Cardiac muscle cell (in vitro differentiated cells and primary cell): ENCODE data around the gene OTUB2. TPM values are rescaled to one million over a fixed set of nuclear protein-coding genes. Genes with fewer than 3 reads are reported as not detected.

Experiments used
- DNase-seq, 2 donors: peaks; one replicate each; pipeline versions ENCODE4 v3.0.0 to v3.0.0-alpha.2; 2010 to 2017; ENCODE audit warnings: low read depth in 1 of 2, low spot score in 1 of 2
- H3K27ac ChIP-seq: fragments of 200-600 bp; sonication (generic); 2 replicates; pipeline ENCODE4 v1.5.1; 2016
- H3K27me3 ChIP-seq: fragments of 200-600 bp; sonication (generic); 2 replicates; pipeline ENCODE4 v1.6.0; 2016; ENCODE audit warnings: control low read depth
- H3K36me3 ChIP-seq: fragments of 200-600 bp; sonication (generic); 2 replicates; pipeline ENCODE4 v1.5.1; 2016; ENCODE audit warnings: control low read depth
- H3K4me1 ChIP-seq: fragments of 200-600 bp; sonication (generic); 2 replicates; pipeline ENCODE4 v1.8.1; 2017; ENCODE audit warnings: low read depth, mild to moderate bottlenecking, mixed run types
- H3K4me3 ChIP-seq: fragments of 200-600 bp; sonication (generic); 2 replicates; pipeline ENCODE4 v1.5.1; 2016; ENCODE audit warnings: mild to moderate bottlenecking
- H3K9me3 ChIP-seq: fragments of 200-600 bp; sonication (generic); 2 replicates; pipeline ENCODE4 v1.5.1; 2017; ENCODE audit warnings: low read depth, mild to moderate bottlenecking, control low read depth
- CTCF ChIP-seq: IDR thresholded peaks from 2 replicates; pipeline ENCODE4 v1.5.1; 2012; ENCODE audit warnings: low read depth, mild to moderate bottlenecking, low read length
- polyA plus RNA-seq: library from polyadenylated mRNA; unstranded; fragments of >200 nt; fragmentation: Nextera tagmentation; extraction: Ambion mirVana; gene quantifications from 2 replicates; pipeline ENCODE4 v1.2.1, GENCODE V29; 2016
- total RNA-seq: library from RNA; depleted of rRNA; stranded (reverse); fragments of >200 nt; gene quantifications from 2 replicates; pipeline ENCODE4 v1.2.3, GENCODE V29; 2016

The OTUB2 gene
- total and polyA plus RNA-seq, 2 experiments from 2014 or later = 4.1 to 4.4 TPM

GRCh38 chr14:94016446-94016976, 9.6 kb upstream of the OTUB2 start:
- H3K9me3 ChIP-seq = no peaks in the 10 kb centered on the region
- no peaks in the 10 kb centered on the region for H3K36me3 ChIP-seq
- H3K4me1 ChIP-seq = peaks cover 7% of the 10 kb centered on the region
- H3K27ac ChIP-seq = no peak overlapping the region
- TF ChIP-seq CTCF = no peak
- DNase-seq = no peak
- H3K4me3 ChIP-seq = no peak overlapping the region
- no peaks in the 10 kb centered on the region for H3K27me3 ChIP-seq

- Histone ChIP-seq H3K9me3 (no peaks in the 10 kb centered on the region), H3K27me3 (no peaks in the 10 kb centered on the region), H3K27ac (no peak overlapping the region), H3K4me1 (peaks cover 16% of the 10 kb centered on the region), H3K4me3 (no peak overlapping the region), H3K36me3 (no peaks in the 10 kb centered on the region)
- no peak for TF ChIP-seq CTCF
- DNase-seq = no peak
These were observed 7.8 kb upstream of the OTUB2 start for GRCh38 chr14:94018308-94018707.

GRCh38 chr14:94019329-94019728, 6.8 kb upstream of the OTUB2 start:
- no peak for DNase-seq
- Histone ChIP-seq H3K27ac (no peak overlapping the region), H3K4me3 (no peak overlapping the region), H3K9me3 (no peaks in the 10 kb centered on the region), H3K27me3 (no peaks in the 10 kb centered on the region), H3K4me1 (peaks cover 16% of the 10 kb centered on the region), H3K36me3 (no peaks in the 10 kb centered on the region)
- TF ChIP-seq CTCF = no peak

DNA sequence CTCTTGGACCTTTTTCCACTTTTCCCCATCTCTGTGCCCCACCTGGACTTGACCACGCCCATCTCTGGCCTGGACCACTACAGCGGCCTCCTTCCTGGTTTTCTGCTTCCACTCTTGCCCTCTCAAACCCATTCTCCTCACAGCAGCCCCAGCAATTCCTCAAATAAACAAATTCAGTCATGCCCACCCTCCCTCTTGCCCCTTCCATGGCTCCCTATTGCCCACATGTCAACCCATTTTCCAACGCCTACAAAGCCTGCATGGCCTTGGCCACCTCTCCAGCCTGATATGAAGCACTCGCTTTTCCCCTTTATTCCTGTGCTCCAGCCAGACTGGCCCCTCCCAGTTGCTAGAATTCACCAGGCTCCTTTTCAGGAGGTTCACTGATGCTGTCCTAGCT, 5.9 kb upstream of the OTUB2 start:
- Histone ChIP-seq H3K36me3 (no peaks in the 10 kb centered on the region), H3K4me1 (peaks cover 16% of the 10 kb centered on the region)
- no peak for DNase-seq

GRCh38 chr14:94021001-94021400, 5.1 kb upstream of the OTUB2 start:
- H3K27me3 ChIP-seq = no peaks in the 10 kb centered on the region
- peaks cover 16% of the 10 kb centered on the region for H3K4me1 ChIP-seq
- H3K36me3 ChIP-seq = no peaks in the 10 kb centered on the region
- H3K9me3 ChIP-seq = no peaks in the 10 kb centered on the region
- no peak for TF ChIP-seq CTCF
- H3K4me3 ChIP-seq = no peak overlapping the region
- peak overlapping the region; percentile 69 for H3K27ac ChIP-seq
- no peak for DNase-seq

More for the DNA sequence above, 5.9 kb upstream of the OTUB2 start:
- Histone ChIP-seq H3K27me3 (no peaks in the 10 kb centered on the region), H3K27ac (no peak overlapping the region), H3K9me3 (no peaks in the 10 kb centered on the region), H3K4me3 (no peak overlapping the region)
- no peak for TF ChIP-seq CTCF
